SK-N-SH (cell line): ENCODE results near the gene SCG2. TPM values are rescaled to one million over a fixed set of nuclear protein-coding genes. Genes with fewer than 3 reads are reported as not detected.
A peak's percentile ranks its signal among the peaks of the same experiment; 100 is the strongest.

Source experiments
- CTCF ChIA-PET: fragments of 300-600, 350-600 bp; formaldehyde crosslinking; extraction: SDS; loops from one replicate; lab custom pipeline; 2021; lab: Yijun Ruan, JAX
- POLR2A ChIA-PET: fragments of 350-600 bp; sonication (Branson Sonifier 250); formaldehyde crosslinking; extraction: SDS; loops from one replicate; lab custom pipeline; 2020; ENCODE audit warnings: antibody characterized with exemption, inconsistent platforms; lab: Yijun Ruan, JAX
- DNase-seq: peaks from one replicate; pipeline ENCODE4 v3.0.0; 2012
- H2AFZ ChIP-seq: fragments of 200-600 bp; sonication (generic); 2 replicates; pipeline ENCODE4 v1.8.1; 2016; ENCODE audit warnings: antibody characterized with exemption, mild to moderate bottlenecking, low read depth
- H3F3A ChIP-seq: fragments of 200-600 bp; sonication (generic); replicated peaks from 2 replicates; pipeline ENCODE3; 2016; ENCODE audit warnings: antibody characterized with exemption, mild to moderate bottlenecking; ENCODE audit not compliant: insufficient read depth
- H3K27ac ChIP-seq, 2 experiments: fragments of 200-500 bp in 1 of 2; fragments of 200-600 bp in 1 of 2; sonication (Bioruptor generic) in 1 of 2; sonication (generic), shearing (Covaris generic) in 1 of 2; 2 replicates each; pipeline versions ENCODE4 v1.5.1 to v1.6.1; 2014 to 2016; ENCODE audit warnings: low read depth in 2 of 2, inconsistent platforms in 1 of 2, low read length in 1 of 2, mild to moderate bottlenecking in 1 of 2, mixed read lengths in 1 of 2
- H3K27me3 ChIP-seq: fragments of 200-600 bp; sonication (generic), shearing (Covaris generic); 2 replicates; pipeline ENCODE4 v1.6.1; 2016; ENCODE audit warnings: mixed run types; ENCODE audit not compliant: insufficient read depth
- H3K36me3 ChIP-seq, 2 experiments: fragments of 200-500 bp in 1 of 2; fragments of 200-600 bp in 1 of 2; sonication (Bioruptor generic) in 1 of 2; sonication (generic) in 1 of 2; replicated peaks in 1 of 2; 2 replicates each; pipeline versions ENCODE3 to v1.5.1; 2014 to 2016; ENCODE audit warnings: low read length in 1 of 2, mild to moderate bottlenecking in 1 of 2; ENCODE audit not compliant: insufficient read depth in 2 of 2, control insufficient read depth in 1 of 2
- H3K4me1 ChIP-seq, 2 experiments: fragments of 200-500 bp in 1 of 2; fragments of 200-600 bp in 1 of 2; sonication (Bioruptor generic) in 1 of 2; sonication (generic), shearing (Covaris generic) in 1 of 2; 2 replicates each; pipeline versions ENCODE4 v1.5.1 to v1.6.1; 2014 to 2016; ENCODE audit warnings: low read depth in 1 of 2, low read length in 1 of 2, mixed run types in 1 of 2; ENCODE audit not compliant: insufficient read depth in 2 of 2, control insufficient read depth in 1 of 2
- H3K4me2 ChIP-seq: fragments of 200-600 bp; sonication (generic), shearing (Covaris generic); 2 replicates; pipeline ENCODE4 v1.6.1; 2017; ENCODE audit warnings: mixed run types
- H3K4me3 ChIP-seq, 2 experiments: fragments of 200-500 bp in 1 of 2; fragments of 200-600 bp in 1 of 2; sonication (Bioruptor generic) in 1 of 2; sonication (generic), shearing (Covaris generic) in 1 of 2; 2 replicates each; pipeline versions ENCODE4 v1.5.1 to v1.8.1; 2014 to 2016; ENCODE audit warnings: low read depth in 2 of 2, inconsistent platforms in 1 of 2, low read length in 1 of 2, mild to moderate bottlenecking in 1 of 2, mixed read lengths in 1 of 2, moderate library complexity in 1 of 2
- H3K79me2 ChIP-seq: fragments of 200-600 bp; sonication (generic); 2 replicates; pipeline ENCODE4 v1.8.1; 2017; ENCODE audit warnings: mild to moderate bottlenecking; ENCODE audit not compliant: insufficient read depth
- H3K9ac ChIP-seq: fragments of 200-600 bp; sonication (generic); 2 replicates; pipeline ENCODE4 v1.6.1; 2017; ENCODE audit warnings: mixed run types
- H3K9me2 ChIP-seq: fragments of 200-600 bp; sonication (generic); 2 replicates; pipeline ENCODE4 v1.6.1; 2017; ENCODE audit warnings: mixed run types
- H3K9me3 ChIP-seq: fragments of 200-600 bp; sonication (generic); 2 replicates; pipeline ENCODE4 v1.6.1; 2017; ENCODE audit warnings: mixed run types, mild to moderate bottlenecking, moderate library complexity
- H4K20me1 ChIP-seq: fragments of 200-600 bp; sonication (generic); 2 replicates; pipeline ENCODE4 v1.6.1; 2017; ENCODE audit warnings: mild to moderate bottlenecking, mixed run types; ENCODE audit not compliant: insufficient read depth
- ELF1 ChIP-seq: IDR thresholded peaks from 2 replicates; pipeline ENCODE4 v1.4.0; 2012
- EP300 ChIP-seq, 2 experiments: IDR thresholded peaks; 2 replicates each; pipeline versions ENCODE4 v1.4.0 to v1.6.1; 2012; ENCODE audit warnings: borderline replicate concordance in 1 of 2, low read depth in 1 of 2, low read length in 1 of 2
- FOSL2 ChIP-seq: IDR thresholded peaks from 2 replicates; pipeline ENCODE4 v1.4.0; 2012; ENCODE audit warnings: low read depth, mild to moderate bottlenecking, moderate library complexity, borderline replicate concordance
- FOXJ3 ChIP-seq: sonication (generic); formaldehyde crosslinking; IDR thresholded peaks from 2 replicates; pipeline ENCODE4 v1.5.1; 2020; ENCODE audit warnings: mild to moderate bottlenecking, missing genetic modification reagents
- FOXM1 ChIP-seq: IDR thresholded peaks from 2 replicates; pipeline ENCODE4 v1.4.0; 2012; ENCODE audit warnings: low read depth, mild to moderate bottlenecking
- GATA2 ChIP-seq: sonication (generic); formaldehyde crosslinking; IDR thresholded peaks from 2 replicates; pipeline ENCODE4 v1.5.0; 2020; ENCODE audit warnings: mild to moderate bottlenecking, missing genetic modification reagents
- IRF3 ChIP-seq: fragments of 150-350 bp; IDR thresholded peaks from 2 replicates; pipeline ENCODE4 v1.6.1; 2016; ENCODE audit warnings: mild to moderate bottlenecking, low read depth, low read length
- JUND ChIP-seq: IDR thresholded peaks from 2 replicates; pipeline ENCODE4 v1.4.0; 2012
- MEF2A ChIP-seq: IDR thresholded peaks from 2 replicates; pipeline ENCODE4 v1.4.0; 2012; ENCODE audit warnings: low read depth, borderline replicate concordance
- NFIC ChIP-seq: IDR thresholded peaks from 2 replicates; pipeline ENCODE4 v1.4.0; 2012; ENCODE audit warnings: borderline replicate concordance
- NRF1 ChIP-seq: IDR thresholded peaks from 2 replicates; pipeline ENCODE4 v1.6.1; 2012; ENCODE audit warnings: low read depth, mild to moderate bottlenecking, low read length
- POLR2AphosphoS5 ChIP-seq: IDR thresholded peaks from 2 replicates; pipeline ENCODE4 v1.6.1; 2012; ENCODE audit warnings: low read depth, low read length
- RAD21 ChIP-seq: IDR thresholded peaks from 2 replicates; pipeline ENCODE4 v1.6.1; 2012; ENCODE audit warnings: mild to moderate bottlenecking, low read length
- RFX5 ChIP-seq: IDR thresholded peaks from 2 replicates; pipeline ENCODE4 v1.6.1; 2012; ENCODE audit warnings: mild to moderate bottlenecking, improper control_type of control experiment, low read length
- SIN3A ChIP-seq: IDR thresholded peaks from 2 replicates; pipeline ENCODE4 v1.6.1; 2012; ENCODE audit warnings: low read depth, mild to moderate bottlenecking, low read length, moderate library complexity, borderline replicate concordance
- TCF12 ChIP-seq: IDR thresholded peaks from 2 replicates; pipeline ENCODE4 v1.4.0; 2012
- TEAD4 ChIP-seq: IDR thresholded peaks from 2 replicates; pipeline ENCODE4 v1.4.0; 2012; ENCODE audit warnings: mild to moderate bottlenecking, borderline replicate concordance; ENCODE audit not compliant: insufficient read depth
- USF2 ChIP-seq: fragments of 150-350 bp; IDR thresholded peaks from 2 replicates; pipeline ENCODE4 v1.6.1; 2017; ENCODE audit warnings: antibody characterized with exemption, low read length, low read depth, borderline replicate concordance
- WGBS: methylation state at CpG from one replicate; pipeline ENCODE4 v1.1.6; 2017; ENCODE audit warnings: low lambda C conversion rate; 5-methylcytosine and 5-hydroxymethylcytosine counted together
- polyA plus RNA-seq, 3 experiments: library from polyadenylated mRNA; depleted of rRNA; stranded (reverse); fragments of >200 nt; gene quantifications; 2 replicates each; pipeline ENCODE4 v1.2.3, GENCODE V29; 2012
- TF ChIP-seq, protein P1 (sequence below): IDR thresholded peaks from 2 replicates; pipeline ENCODE4 v1.6.1; 2012; ENCODE audit warnings: mild to moderate bottlenecking, low read depth, low read length, moderate library complexity
- TF ChIP-seq, protein P2 (sequence below): fragments of 200-600 bp; sonication (generic); IDR thresholded peaks from 2 replicates; pipeline ENCODE4 v1.6.1; 2017; ENCODE audit warnings: antibody characterized with exemption, mild to moderate bottlenecking, moderate library complexity
- TF ChIP-seq, protein P3 (sequence below): IDR thresholded peaks from 2 replicates; pipeline ENCODE4; 2012

SCG2 gene
- polyA plus RNA-seq, 1 of the 3 experiments (the other 2 are of a cell fraction) = 373 TPM

DNA sequence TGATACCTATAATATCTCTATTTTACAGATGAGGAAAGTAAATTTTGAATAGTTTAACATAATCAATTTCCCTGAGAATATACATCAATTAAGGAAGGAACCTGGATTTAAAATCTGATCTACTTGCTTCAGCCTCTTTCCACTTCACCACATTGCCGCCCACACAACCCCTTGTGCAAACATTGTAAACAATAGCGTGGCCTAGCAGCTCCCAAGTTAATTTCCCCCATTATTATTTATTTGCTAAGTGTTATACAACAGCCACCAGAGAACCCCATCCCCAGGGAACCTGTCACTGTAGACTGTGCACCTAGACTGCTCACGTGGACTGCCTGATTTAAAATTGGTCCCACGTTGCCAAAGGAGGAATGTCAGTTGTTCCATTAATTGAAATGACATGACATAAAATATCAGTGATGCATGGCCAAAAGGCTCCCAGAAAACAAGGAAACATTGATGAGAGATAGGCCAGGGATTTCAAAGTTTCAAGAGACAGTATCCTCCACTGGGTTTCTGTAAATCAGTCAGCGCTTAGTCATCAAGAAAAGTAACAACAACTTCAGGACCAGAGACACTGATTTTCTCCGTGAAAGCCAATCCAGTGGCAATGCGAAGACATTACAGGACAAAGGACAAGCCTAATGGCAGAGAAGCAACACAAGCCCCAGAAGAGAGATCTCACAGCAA, 41.3 kb downstream of the SCG2 start:
- no peak overlapping the region for H3K4me2 ChIP-seq
- DNase-seq = no peak
- TF ChIP-seq FOXM1 (no peak), TCF12 (peak; percentile 48), SIN3A (0 out of 2 replicates have a peak, but pooled peaks have one; percentile 35), RAD21 (no peak), NRF1 (no peak), TEAD4 (0 out of 2 replicates have a peak, but pooled peaks have one; percentile 33), MEF2A (no peak), EP300 (IDR thresholded peaks at IDR 0.05; ENCODE audit: borderline replicate concordance in 1 of 2, low read depth in 1 of 2, low read length in 1 of 2) (peak in 1 of 2 experiments; percentile 67; a peak in 2 of 4 replicates), FOSL2 (peak; percentile 27; the same call in 1 of the 2 replicates), POLR2AphosphoS5 (no peak), RFX5 (no peak), ELF1 (no peak), IRF3 (no peak), GATA2 (CRISPR knock-in tag) (no peak), NFIC (peak; percentile 55), FOXJ3 (CRISPR knock-in tag) (no peak), JUND (peak; percentile 7), USF2 (no peak)
- TF ChIP-seq, protein P1, sequence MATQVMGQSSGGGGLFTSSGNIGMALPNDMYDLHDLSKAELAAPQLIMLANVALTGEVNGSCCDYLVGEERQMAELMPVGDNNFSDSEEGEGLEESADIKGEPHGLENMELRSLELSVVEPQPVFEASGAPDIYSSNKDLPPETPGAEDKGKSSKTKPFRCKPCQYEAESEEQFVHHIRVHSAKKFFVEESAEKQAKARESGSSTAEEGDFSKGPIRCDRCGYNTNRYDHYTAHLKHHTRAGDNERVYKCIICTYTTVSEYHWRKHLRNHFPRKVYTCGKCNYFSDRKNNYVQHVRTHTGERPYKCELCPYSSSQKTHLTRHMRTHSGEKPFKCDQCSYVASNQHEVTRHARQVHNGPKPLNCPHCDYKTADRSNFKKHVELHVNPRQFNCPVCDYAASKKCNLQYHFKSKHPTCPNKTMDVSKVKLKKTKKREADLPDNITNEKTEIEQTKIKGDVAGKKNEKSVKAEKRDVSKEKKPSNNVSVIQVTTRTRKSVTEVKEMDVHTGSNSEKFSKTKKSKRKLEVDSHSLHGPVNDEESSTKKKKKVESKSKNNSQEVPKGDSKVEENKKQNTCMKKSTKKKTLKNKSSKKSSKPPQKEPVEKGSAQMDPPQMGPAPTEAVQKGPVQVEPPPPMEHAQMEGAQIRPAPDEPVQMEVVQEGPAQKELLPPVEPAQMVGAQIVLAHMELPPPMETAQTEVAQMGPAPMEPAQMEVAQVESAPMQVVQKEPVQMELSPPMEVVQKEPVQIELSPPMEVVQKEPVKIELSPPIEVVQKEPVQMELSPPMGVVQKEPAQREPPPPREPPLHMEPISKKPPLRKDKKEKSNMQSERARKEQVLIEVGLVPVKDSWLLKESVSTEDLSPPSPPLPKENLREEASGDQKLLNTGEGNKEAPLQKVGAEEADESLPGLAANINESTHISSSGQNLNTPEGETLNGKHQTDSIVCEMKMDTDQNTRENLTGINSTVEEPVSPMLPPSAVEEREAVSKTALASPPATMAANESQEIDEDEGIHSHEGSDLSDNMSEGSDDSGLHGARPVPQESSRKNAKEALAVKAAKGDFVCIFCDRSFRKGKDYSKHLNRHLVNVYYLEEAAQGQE = peak; percentile 82
- TF ChIP-seq, protein P2, sequence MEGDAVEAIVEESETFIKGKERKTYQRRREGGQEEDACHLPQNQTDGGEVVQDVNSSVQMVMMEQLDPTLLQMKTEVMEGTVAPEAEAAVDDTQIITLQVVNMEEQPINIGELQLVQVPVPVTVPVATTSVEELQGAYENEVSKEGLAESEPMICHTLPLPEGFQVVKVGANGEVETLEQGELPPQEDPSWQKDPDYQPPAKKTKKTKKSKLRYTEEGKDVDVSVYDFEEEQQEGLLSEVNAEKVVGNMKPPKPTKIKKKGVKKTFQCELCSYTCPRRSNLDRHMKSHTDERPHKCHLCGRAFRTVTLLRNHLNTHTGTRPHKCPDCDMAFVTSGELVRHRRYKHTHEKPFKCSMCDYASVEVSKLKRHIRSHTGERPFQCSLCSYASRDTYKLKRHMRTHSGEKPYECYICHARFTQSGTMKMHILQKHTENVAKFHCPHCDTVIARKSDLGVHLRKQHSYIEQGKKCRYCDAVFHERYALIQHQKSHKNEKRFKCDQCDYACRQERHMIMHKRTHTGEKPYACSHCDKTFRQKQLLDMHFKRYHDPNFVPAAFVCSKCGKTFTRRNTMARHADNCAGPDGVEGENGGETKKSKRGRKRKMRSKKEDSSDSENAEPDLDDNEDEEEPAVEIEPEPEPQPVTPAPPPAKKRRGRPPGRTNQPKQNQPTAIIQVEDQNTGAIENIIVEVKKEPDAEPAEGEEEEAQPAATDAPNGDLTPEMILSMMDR = peak; percentile 11; the same call in 1 of the 2 replicates
- TF ChIP-seq, protein P3, sequence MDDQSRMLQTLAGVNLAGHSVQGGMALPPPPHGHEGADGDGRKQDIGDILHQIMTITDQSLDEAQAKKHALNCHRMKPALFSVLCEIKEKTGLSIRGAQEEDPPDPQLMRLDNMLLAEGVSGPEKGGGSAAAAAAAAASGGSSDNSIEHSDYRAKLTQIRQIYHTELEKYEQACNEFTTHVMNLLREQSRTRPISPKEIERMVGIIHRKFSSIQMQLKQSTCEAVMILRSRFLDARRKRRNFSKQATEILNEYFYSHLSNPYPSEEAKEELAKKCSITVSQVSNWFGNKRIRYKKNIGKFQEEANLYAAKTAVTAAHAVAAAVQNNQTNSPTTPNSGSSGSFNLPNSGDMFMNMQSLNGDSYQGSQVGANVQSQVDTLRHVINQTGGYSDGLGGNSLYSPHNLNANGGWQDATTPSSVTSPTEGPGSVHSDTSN = peak; percentile 78
- no peaks in the 10 kb centered on the region for H3K9me2 ChIP-seq
- H3K9ac ChIP-seq = no peak overlapping the region
- ChIA-PET POLR2A (no interaction called here), CTCF (interaction anchor here (1.4 to 1.7 kb wide), 3 partner anchors 8 to 102 kb away, joined by 3 to 4 read pairs (median 4); no protein-coding TSS in a partner anchor)
- no peak overlapping the region for H3K4me3 ChIP-seq
- no peaks in the 10 kb centered on the region for H3K79me2 ChIP-seq
- H3K27ac ChIP-seq = peak overlapping the region in 1 of 2 experiments; percentile 62; a peak in 2 of 4 replicates
- WGBS = 44% methylated on average over 7 of the region's 7 CpGs
- H3F3A ChIP-seq = peaks cover 28% of the 10 kb centered on the region
- peaks cover 2 to 22% of the 10 kb centered on the region in 2 experiments for H3K4me1 ChIP-seq
- no peaks in the 10 kb centered on the region for H3K27me3 ChIP-seq
- no peaks in the 10 kb centered on the region for H3K36me3 ChIP-seq
- H4K20me1 ChIP-seq = no peaks in the 10 kb centered on the region
- no peak overlapping the region for H2AFZ ChIP-seq
- H3K9me3 ChIP-seq = no peaks in the 10 kb centered on the region
